ENCODE measurements around the gene GUCD1. TPM values are rescaled to one million over a fixed set of nuclear protein-coding genes. Genes with fewer than 3 reads are reported as not detected.
A peak's percentile ranks its signal among the peaks of the same experiment; 100 is the strongest.

GUCD1 gene
- total and polyA plus RNA-seq, 2 of the 13 experiments (the other 11 are each of a cell fraction or from before 2014, with no cell fraction given) = 128 to 245 TPM

DNA sequence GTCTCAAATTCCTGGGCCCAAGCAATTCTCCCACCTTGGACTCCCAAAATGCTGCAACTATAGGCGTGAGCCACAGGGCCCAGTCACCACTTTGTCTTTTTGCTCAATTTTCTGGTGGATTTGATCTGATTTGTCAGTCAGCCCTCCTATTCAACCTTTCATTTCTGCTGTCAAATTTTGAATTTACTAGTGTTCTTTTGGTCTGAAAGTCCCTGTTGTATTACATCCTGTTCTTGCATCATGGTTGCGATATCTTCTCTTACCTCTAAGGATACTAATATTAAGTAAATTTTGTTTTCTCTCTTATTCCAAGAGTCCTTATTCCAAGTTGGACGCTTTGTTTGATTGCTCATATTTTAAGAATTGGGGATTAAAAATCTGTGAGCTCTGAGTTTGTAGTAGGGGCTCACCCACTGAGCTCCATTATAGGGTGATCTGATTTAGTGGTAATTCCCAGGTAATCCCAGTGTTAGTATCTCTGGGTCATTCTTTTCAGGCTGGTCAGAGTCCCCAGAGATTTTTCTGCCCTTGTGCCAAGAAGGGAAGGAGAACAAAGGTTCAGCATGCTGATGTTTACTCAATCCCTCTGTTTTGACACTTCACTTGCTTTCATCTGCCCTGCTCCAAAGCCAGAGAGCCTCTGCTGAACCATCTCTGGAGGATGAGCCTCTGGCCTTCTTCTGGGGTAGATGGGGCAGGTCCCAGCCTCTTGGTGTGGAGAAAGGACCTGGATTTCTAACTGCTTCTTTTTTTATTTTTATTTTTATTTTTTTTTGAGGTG, 49.8 kb downstream of the GUCD1 start (continued):
- TF ChIP-seq, protein P1, sequence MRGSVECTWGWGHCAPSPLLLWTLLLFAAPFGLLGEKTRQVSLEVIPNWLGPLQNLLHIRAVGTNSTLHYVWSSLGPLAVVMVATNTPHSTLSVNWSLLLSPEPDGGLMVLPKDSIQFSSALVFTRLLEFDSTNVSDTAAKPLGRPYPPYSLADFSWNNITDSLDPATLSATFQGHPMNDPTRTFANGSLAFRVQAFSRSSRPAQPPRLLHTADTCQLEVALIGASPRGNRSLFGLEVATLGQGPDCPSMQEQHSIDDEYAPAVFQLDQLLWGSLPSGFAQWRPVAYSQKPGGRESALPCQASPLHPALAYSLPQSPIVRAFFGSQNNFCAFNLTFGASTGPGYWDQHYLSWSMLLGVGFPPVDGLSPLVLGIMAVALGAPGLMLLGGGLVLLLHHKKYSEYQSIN (CRISPR knock-in tag; IDR thresholded peaks at IDR 0.05; ENCODE audit: borderline replicate concordance) = no peak
- TF ChIP-seq FIP1L1 (IDR thresholded peaks at IDR 0.05; ENCODE audit: borderline replicate concordance, insufficient read depth, low read depth, low read length) (no peak), ZNF563 (CRISPR knock-in tag; IDR thresholded peaks at IDR 0.05) (no peak), ZNF431 (CRISPR knock-in tag; IDR thresholded peaks at IDR 0.05; ENCODE audit: borderline replicate concordance, low read depth) (0 out of 2 replicates have a peak, but pooled peaks have one; percentile 31), KMT2A (CRISPR knock-in tag; IDR thresholded peaks at IDR 0.05) (no peak), GZF1 (CRISPR knock-in tag; IDR thresholded peaks at IDR 0.05) (no peak), DPF2 (CRISPR knock-in tag; IDR thresholded peaks at IDR 0.05; ENCODE audit: borderline replicate concordance, low read depth) (peak; percentile 61; the same call in 1 of the 2 replicates), NCOA1 (CRISPR knock-in tag; IDR thresholded peaks at IDR 0.05) (no peak), ZBTB38 (CRISPR knock-in tag; IDR thresholded peaks at IDR 0.05) (no peak), SNRNP70 (IDR thresholded peaks at IDR 0.05; ENCODE audit: low read depth, low read length) (no peak), SP5 (CRISPR knock-in tag; IDR thresholded peaks at IDR 0.05; ENCODE audit: borderline replicate concordance, low read depth) (peak; percentile 84), ZNF225 (CRISPR knock-in tag; IDR thresholded peaks at IDR 0.05) (no peak), ZNF674 (CRISPR knock-in tag; IDR thresholded peaks at IDR 0.05; ENCODE audit: low read depth) (no peak), ARID2 (CRISPR knock-in tag; IDR thresholded peaks at IDR 0.05; ENCODE audit: borderline replicate concordance) (no peak), ZNF441 (CRISPR knock-in tag; IDR thresholded peaks at IDR 0.05; ENCODE audit: borderline replicate concordance) (no peak), ZFX (CRISPR knock-in tag; IDR thresholded peaks at IDR 0.05; ENCODE audit: low read depth) (no peak)
- TF ChIP-seq, protein P2, sequence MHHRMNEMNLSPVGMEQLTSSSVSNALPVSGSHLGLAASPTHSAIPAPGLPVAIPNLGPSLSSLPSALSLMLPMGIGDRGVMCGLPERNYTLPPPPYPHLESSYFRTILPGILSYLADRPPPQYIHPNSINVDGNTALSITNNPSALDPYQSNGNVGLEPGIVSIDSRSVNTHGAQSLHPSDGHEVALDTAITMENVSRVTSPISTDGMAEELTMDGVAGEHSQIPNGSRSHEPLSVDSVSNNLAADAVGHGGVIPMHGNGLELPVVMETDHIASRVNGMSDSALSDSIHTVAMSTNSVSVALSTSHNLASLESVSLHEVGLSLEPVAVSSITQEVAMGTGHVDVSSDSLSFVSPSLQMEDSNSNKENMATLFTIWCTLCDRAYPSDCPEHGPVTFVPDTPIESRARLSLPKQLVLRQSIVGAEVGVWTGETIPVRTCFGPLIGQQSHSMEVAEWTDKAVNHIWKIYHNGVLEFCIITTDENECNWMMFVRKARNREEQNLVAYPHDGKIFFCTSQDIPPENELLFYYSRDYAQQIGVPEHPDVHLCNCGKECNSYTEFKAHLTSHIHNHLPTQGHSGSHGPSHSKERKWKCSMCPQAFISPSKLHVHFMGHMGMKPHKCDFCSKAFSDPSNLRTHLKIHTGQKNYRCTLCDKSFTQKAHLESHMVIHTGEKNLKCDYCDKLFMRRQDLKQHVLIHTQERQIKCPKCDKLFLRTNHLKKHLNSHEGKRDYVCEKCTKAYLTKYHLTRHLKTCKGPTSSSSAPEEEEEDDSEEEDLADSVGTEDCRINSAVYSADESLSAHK (CRISPR knock-in tag; IDR thresholded peaks at IDR 0.05; ENCODE audit: borderline replicate concordance) = no peak
- TF ChIP-seq, protein P3, sequence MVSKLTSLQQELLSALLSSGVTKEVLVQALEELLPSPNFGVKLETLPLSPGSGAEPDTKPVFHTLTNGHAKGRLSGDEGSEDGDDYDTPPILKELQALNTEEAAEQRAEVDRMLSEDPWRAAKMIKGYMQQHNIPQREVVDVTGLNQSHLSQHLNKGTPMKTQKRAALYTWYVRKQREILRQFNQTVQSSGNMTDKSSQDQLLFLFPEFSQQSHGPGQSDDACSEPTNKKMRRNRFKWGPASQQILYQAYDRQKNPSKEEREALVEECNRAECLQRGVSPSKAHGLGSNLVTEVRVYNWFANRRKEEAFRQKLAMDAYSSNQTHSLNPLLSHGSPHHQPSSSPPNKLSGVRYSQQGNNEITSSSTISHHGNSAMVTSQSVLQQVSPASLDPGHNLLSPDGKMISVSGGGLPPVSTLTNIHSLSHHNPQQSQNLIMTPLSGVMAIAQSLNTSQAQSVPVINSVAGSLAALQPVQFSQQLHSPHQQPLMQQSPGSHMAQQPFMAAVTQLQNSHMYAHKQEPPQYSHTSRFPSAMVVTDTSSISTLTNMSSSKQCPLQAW (CRISPR knock-in tag; IDR thresholded peaks at IDR 0.05) = 0 out of 2 replicates have a peak, but pooled peaks have one; percentile 18
- TF ChIP-seq, protein P4, sequence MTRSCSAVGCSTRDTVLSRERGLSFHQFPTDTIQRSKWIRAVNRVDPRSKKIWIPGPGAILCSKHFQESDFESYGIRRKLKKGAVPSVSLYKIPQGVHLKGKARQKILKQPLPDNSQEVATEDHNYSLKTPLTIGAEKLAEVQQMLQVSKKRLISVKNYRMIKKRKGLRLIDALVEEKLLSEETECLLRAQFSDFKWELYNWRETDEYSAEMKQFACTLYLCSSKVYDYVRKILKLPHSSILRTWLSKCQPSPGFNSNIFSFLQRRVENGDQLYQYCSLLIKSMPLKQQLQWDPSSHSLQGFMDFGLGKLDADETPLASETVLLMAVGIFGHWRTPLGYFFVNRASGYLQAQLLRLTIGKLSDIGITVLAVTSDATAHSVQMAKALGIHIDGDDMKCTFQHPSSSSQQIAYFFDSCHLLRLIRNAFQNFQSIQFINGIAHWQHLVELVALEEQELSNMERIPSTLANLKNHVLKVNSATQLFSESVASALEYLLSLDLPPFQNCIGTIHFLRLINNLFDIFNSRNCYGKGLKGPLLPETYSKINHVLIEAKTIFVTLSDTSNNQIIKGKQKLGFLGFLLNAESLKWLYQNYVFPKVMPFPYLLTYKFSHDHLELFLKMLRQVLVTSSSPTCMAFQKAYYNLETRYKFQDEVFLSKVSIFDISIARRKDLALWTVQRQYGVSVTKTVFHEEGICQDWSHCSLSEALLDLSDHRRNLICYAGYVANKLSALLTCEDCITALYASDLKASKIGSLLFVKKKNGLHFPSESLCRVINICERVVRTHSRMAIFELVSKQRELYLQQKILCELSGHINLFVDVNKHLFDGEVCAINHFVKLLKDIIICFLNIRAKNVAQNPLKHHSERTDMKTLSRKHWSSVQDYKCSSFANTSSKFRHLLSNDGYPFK (CRISPR knock-in tag; IDR thresholded peaks at IDR 0.05; ENCODE audit: borderline replicate concordance) = no peak
